ENCODE data around the gene FHL2.
A peak's percentile ranks its signal among the peaks of the same experiment; 100 is the strongest.

Gene FHL2

DNA sequence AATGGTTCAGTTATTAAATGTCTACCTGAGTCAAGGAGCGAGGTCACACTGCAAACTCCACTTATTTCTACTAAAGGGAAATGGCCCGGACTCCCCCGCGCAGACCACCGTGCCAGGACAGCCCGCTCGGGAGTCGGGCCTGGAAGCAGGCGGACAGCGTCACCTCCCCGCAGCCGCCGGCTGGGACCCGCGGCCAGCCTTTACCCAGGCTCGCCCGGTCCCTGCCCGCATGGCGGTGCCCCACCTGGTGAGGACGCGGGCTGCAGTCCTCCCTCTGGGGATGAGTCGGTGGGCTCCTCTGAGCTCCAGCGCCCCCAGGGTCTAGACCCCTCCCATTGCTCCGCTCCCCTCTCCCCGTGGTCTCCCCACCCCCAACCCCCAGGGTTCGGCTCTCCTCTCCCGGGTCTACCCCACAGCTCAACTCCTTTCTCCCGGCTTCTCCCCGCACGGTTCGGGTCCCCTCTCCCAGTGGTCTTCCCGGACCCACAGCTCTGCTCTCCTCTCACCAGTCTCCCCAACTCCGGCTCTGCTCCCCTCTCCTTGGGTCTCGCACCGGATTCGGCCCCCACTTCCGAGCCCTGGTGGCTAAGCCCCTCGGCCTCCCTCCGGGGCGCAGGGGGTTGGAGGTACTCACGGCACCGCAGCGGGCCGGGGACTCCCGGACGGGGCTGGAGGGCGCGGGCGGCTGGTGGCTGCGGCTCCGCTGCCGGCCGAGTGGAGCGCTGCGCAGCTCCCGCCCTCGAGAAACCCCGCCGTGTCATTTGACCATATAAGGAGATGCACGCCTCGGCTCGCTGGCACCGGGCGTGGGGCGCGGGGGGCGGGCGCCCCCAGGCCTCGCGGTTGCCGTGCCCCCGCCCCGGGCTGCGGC is at the start of gene FHL2:
Gene FHL2, minus strand, starts transcription at position 716 of the 871 bp plus-strand sequence. CDS start 12,535 bp downstream, outside the sequence.
- TF ChIP-seq, protein P1, sequence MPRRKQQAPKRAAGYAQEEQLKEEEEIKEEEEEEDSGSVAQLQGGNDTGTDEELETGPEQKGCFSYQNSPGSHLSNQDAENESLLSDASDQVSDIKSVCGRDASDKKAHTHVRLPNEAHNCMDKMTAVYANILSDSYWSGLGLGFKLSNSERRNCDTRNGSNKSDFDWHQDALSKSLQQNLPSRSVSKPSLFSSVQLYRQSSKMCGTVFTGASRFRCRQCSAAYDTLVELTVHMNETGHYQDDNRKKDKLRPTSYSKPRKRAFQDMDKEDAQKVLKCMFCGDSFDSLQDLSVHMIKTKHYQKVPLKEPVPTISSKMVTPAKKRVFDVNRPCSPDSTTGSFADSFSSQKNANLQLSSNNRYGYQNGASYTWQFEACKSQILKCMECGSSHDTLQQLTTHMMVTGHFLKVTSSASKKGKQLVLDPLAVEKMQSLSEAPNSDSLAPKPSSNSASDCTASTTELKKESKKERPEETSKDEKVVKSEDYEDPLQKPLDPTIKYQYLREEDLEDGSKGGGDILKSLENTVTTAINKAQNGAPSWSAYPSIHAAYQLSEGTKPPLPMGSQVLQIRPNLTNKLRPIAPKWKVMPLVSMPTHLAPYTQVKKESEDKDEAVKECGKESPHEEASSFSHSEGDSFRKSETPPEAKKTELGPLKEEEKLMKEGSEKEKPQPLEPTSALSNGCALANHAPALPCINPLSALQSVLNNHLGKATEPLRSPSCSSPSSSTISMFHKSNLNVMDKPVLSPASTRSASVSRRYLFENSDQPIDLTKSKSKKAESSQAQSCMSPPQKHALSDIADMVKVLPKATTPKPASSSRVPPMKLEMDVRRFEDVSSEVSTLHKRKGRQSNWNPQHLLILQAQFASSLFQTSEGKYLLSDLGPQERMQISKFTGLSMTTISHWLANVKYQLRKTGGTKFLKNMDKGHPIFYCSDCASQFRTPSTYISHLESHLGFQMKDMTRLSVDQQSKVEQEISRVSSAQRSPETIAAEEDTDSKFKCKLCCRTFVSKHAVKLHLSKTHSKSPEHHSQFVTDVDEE (CRISPR knock-in tag; IDR thresholded peaks at IDR 0.05), result no peak
- peak; percentile 73 for TF ChIP-seq ZNF70 (CRISPR knock-in tag; IDR thresholded peaks at IDR 0.05)
- peak; percentile 93 for ATAC-seq

- ATAC-seq, result no peak
- no peak for TF ChIP-seq POU6F1 (CRISPR knock-in tag; IDR thresholded peaks at IDR 0.05; ENCODE audit: borderline replicate concordance, low read depth)
- no peak for TF ChIP-seq ARNTL (CRISPR knock-in tag; IDR thresholded peaks at IDR 0.05; ENCODE audit: borderline replicate concordance, low read depth)
- no peak for TF ChIP-seq ZNF70 (CRISPR knock-in tag; IDR thresholded peaks at IDR 0.05)
- TF ChIP-seq, protein P2, sequence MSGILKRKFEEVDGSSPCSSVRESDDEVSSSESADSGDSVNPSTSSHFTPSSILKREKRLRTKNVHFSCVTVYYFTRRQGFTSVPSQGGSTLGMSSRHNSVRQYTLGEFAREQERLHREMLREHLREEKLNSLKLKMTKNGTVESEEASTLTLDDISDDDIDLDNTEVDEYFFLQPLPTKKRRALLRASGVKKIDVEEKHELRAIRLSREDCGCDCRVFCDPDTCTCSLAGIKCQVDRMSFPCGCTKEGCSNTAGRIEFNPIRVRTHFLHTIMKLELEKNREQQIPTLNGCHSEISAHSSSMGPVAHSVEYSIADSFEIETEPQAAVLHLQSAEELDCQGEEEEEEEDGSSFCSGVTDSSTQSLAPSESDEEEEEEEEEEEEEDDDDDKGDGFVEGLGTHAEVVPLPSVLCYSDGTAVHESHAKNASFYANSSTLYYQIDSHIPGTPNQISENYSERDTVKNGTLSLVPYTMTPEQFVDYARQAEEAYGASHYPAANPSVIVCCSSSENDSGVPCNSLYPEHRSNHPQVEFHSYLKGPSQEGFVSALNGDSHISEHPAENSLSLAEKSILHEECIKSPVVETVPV (CRISPR knock-in tag; IDR thresholded peaks at IDR 0.05), result no peak
- TF ChIP-seq ISL1 (CRISPR knock-in tag; IDR thresholded peaks at IDR 0.05), result no peak
- no peak for TF ChIP-seq TCF4 (CRISPR knock-in tag; IDR thresholded peaks at IDR 0.05; ENCODE audit: borderline replicate concordance)
- TF ChIP-seq CREB5 (CRISPR knock-in tag; IDR thresholded peaks at IDR 0.05; ENCODE audit: low read depth), result no peak
- TF ChIP-seq PATZ1 (CRISPR knock-in tag; IDR thresholded peaks at IDR 0.05; ENCODE audit: borderline replicate concordance), result no peak
- TF ChIP-seq PPARA (CRISPR knock-in tag; IDR thresholded peaks at IDR 0.05; ENCODE audit: borderline replicate concordance), result no peak
- no peak for TF ChIP-seq ZNF8 (CRISPR knock-in tag; IDR thresholded peaks at IDR 0.05)
- no peak for TF ChIP-seq CSDC2 (CRISPR knock-in tag; IDR thresholded peaks at IDR 0.05)
- TF ChIP-seq ZC3H10 (CRISPR knock-in tag; IDR thresholded peaks at IDR 0.05), result no peak
- TF ChIP-seq RARB (CRISPR knock-in tag; IDR thresholded peaks at IDR 0.05), result no peak
- TF ChIP-seq, protein P1 (CRISPR knock-in tag; IDR thresholded peaks at IDR 0.05), result no peak
- TF ChIP-seq TOX (CRISPR knock-in tag; IDR thresholded peaks at IDR 0.05; ENCODE audit: borderline replicate concordance), result no peak
- no peak for TF ChIP-seq ZFP3 (CRISPR knock-in tag; IDR thresholded peaks at IDR 0.05)
- no peak for TF ChIP-seq ZFP30 (CRISPR knock-in tag; IDR thresholded peaks at IDR 0.05)
- no peak for TF ChIP-seq OSR1 (CRISPR knock-in tag; IDR thresholded peaks at IDR 0.05)
- TF ChIP-seq ESRRG (CRISPR knock-in tag; IDR thresholded peaks at IDR 0.05), result no peak
- TF ChIP-seq ZNF565 (CRISPR knock-in tag; conservative IDR thresholded peaks at IDR 0.05; ENCODE audit: low read depth), result no peak
Observed at GRCh38 chr2:105447476-105447875, 48.6 kb upstream of the FHL2 start.
